Neuron (in vitro differentiated cells): ENCODE data around the gene CHRNA10.
A peak's percentile ranks its signal among the peaks of the same experiment; 100 is the strongest.

Experiments used
- H2AFZ ChIP-seq: one replicate; pipeline ENCODE4 v1.6.1; 2013; ENCODE audit warnings: low read depth, mild to moderate bottlenecking, inconsistent platforms, low read length, moderate library complexity
- H3K27me3 ChIP-seq: one replicate; pipeline ENCODE4 v1.6.1; 2013; ENCODE audit warnings: low read length; ENCODE audit not compliant: insufficient read depth
- H3K36me3 ChIP-seq: one replicate; pipeline ENCODE4 v1.6.1; 2013; ENCODE audit warnings: low read length; ENCODE audit not compliant: insufficient read depth
- H3K4me1 ChIP-seq: one replicate; pipeline ENCODE4 v1.6.1; 2013; ENCODE audit warnings: low read length; ENCODE audit not compliant: insufficient read depth
- H3K4me3 ChIP-seq: 2 replicates; pipeline ENCODE4 v1.5.1; 2013; ENCODE audit warnings: mild to moderate bottlenecking, low read length, moderate library complexity
- H3K9me3 ChIP-seq: one replicate; pipeline ENCODE4 v1.6.1; 2013; ENCODE audit warnings: low read length

The CHRNA10 gene

DNA sequence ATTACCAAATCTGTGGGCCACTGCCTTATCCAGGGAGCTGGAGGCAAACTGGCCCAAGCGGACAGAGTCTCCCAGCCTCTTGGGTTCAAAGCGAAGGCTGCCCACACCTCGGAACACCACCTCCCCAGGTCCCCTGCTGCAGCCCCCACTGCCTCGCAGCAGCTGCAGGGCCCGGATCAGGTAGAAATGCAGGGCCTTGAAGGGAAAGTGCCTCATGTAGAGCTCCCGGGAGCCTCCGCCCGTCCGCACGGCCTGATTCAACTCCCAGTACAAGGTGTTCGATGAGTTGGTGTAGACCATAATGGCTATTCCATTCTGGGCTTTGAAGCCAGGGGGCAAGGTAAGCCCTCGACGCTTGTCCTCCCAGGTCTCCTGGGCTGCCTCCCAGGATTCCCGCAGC is 31.3 kb downstream of the CHRNA10 start:
- Histone ChIP-seq H3K4me3 (no peak overlapping the region), H3K27me3 (no peaks in the 10 kb centered on the region), H3K36me3 (no peaks in the 10 kb centered on the region), H3K4me1 (peaks cover 8% of the 10 kb centered on the region), H2AFZ (no peak overlapping the region), H3K9me3 (no peaks in the 10 kb centered on the region)

DNA sequence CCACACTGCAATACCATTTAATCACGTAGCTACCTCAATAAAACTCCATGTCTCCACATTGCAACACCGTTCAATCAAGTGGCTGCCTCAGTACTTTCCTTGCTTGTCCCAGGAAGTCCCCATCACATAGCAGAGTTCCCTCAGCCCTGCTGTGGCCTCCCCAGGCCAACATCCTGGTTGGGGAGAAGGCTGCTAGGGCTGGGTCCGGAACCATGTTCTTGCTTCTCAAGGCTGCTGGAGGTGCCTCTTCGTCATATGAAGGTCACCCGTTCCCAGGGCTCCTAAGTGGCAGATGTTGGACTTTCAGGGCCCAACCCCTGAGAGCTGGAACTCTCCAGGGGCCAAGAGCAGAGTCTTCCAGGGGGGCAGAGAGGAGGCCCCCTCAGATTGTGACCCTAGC is 32.7 kb downstream of the CHRNA10 start:
- no peaks in the 10 kb centered on the region for H3K27me3 ChIP-seq
- H2AFZ ChIP-seq: no peak overlapping the region
- no peaks in the 10 kb centered on the region for H3K36me3 ChIP-seq
- peaks cover 8% of the 10 kb centered on the region for H3K4me1 ChIP-seq
- H3K4me3 ChIP-seq: no peak overlapping the region
- no peaks in the 10 kb centered on the region for H3K9me3 ChIP-seq

DNA sequence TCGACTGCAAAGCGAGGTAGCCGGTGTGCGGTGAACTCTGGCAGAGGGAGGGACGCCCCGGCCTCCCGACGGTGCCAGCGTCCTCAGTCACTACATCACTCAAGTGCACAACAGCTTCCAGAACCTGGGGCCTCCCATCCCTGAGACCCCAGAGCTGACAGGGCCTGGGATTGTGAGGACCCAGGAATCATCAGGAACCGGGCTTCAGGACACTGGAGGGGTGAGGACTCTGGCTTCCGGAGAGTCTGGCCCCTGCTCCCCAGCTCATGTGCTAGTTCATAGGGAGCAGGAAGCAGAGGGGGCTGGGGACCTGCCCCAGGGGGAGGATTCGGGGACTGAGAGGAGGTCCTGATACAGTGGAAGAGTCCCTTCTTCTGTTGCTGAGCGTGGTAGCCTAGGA is 34.0 kb downstream of the CHRNA10 start:
- Histone ChIP-seq H2AFZ (no peak overlapping the region), H3K4me1 (no peaks in the 10 kb centered on the region), H3K36me3 (no peaks in the 10 kb centered on the region), H3K27me3 (no peaks in the 10 kb centered on the region), H3K9me3 (no peaks in the 10 kb centered on the region), H3K4me3 (no peak overlapping the region)

DNA sequence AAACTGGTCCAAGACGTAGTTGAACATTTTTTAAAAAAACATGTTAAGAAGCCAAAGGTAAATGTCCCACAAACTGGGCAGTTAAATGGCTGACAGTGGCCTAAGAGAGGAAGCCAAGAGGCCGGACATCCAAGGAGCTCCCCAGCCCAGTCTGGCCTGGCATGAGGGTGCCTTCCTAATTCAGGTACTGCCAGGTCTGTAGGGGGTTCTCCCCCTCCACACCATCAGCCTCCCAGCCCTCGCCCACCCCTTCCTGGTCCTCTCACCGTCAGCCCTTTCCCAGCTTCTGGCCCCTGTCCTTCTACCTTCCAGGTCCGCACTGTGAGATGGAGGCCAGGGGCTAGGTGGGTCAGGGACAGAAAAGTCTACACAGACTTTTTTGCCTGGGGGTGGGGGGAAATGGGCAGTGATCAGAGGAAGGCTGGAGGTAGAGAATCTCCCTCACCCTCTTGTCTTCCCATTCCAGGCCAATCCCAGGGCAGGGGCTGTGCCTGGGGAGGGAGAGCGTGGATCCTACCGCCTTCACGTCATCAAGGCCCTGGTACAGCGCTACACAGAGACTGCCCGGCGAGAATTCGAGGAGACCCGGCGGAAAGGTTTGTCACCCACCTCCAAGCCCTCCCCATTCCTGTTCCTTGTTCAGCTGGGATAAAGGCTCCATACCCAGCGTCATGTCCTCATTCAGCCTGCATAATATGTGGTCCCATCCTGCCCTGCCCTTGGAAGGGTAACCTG is 35.4 kb downstream of the CHRNA10 start:
- no peaks in the 10 kb centered on the region for H3K27me3 ChIP-seq
- no peaks in the 10 kb centered on the region for H3K36me3 ChIP-seq
- H3K9me3 ChIP-seq: no peaks in the 10 kb centered on the region
- H3K4me1 ChIP-seq: no peaks in the 10 kb centered on the region
- no peak overlapping the region for H2AFZ ChIP-seq
- H3K4me3 ChIP-seq: no peak overlapping the region

DNA sequence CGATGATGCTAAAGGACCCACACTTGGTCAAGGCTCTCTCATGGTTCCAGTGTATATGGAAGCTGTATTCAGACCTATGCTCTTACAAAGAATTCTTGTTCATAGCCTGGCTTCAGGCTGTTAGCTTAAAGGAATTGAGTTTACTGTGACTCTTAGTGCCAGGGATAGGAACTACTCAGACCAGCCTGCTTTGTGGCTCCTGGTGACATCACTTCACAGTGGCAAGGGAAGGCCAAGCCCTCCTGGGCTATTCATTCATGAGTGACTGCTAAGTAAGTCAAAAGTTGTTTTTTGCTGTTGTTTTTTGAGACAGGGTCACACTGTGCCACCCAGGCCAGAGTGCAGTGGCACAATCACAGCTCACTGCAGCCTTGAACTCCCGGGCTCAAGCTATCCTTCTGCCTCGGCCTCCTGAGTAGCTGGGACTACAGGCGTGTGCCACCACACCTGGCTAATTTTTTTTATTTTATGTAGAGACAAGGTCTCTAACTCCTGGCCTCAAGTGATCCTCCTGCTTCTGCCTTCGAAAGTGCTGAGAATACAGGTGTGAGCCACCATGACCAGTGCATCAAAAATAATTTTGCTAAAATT is 39.0 kb downstream of the CHRNA10 start:
- Histone ChIP-seq H3K27me3 (no peaks in the 10 kb centered on the region), H3K9me3 (no peaks in the 10 kb centered on the region), H3K4me3 (no peak overlapping the region), H3K4me1 (no peaks in the 10 kb centered on the region), H2AFZ (no peak overlapping the region), H3K36me3 (no peaks in the 10 kb centered on the region)

DNA sequence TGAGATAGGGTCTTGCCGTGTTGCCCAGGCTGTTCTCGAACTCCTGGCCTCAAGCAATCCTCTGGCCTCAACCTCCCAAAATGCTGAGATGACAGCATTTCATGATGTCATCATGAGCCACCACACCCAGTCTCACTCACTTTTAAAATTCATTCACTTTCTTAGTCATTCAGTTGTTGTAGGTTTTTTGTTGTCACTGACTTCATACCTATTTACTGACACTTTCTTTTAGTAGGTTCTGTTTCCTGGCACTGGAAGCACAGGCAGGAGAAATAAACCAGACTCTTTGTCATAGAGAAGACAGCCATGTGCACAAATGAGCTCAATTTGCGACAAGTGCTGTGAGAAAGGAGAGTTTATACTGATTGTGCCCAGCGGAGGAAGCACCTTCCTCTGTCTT is 39.9 kb downstream of the CHRNA10 start:
- no peaks in the 10 kb centered on the region for H3K4me1 ChIP-seq
- H2AFZ ChIP-seq: no peak overlapping the region
- no peaks in the 10 kb centered on the region for H3K9me3 ChIP-seq
- no peaks in the 10 kb centered on the region for H3K36me3 ChIP-seq
- H3K27me3 ChIP-seq: no peaks in the 10 kb centered on the region
- H3K4me3 ChIP-seq: no peak overlapping the region

DNA sequence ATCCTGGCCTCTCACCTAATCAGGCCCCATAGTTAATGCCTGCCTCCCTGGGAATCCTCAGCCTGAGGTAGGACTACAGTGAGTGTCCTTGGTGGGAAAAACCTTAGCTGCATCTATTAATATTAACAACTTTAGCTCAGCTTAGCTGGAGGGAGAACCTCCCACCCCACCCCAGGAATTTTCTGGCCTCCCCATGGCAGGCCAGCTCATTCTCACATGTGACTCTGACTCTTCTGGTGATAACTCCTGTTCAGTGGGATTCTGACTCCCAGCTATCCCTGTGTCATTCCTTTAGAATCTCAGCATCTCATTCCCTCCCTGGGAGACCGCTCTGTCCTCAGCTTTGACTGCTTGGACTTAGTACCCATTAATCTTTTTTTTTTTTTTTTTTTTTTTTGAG is 43.9 kb downstream of the CHRNA10 start:
- Histone ChIP-seq H3K4me1 (peaks cover 2% of the 10 kb centered on the region), H3K9me3 (no peaks in the 10 kb centered on the region), H3K27me3 (no peaks in the 10 kb centered on the region), H3K36me3 (no peaks in the 10 kb centered on the region), H2AFZ (no peak overlapping the region), H3K4me3 (no peak overlapping the region)

DNA sequence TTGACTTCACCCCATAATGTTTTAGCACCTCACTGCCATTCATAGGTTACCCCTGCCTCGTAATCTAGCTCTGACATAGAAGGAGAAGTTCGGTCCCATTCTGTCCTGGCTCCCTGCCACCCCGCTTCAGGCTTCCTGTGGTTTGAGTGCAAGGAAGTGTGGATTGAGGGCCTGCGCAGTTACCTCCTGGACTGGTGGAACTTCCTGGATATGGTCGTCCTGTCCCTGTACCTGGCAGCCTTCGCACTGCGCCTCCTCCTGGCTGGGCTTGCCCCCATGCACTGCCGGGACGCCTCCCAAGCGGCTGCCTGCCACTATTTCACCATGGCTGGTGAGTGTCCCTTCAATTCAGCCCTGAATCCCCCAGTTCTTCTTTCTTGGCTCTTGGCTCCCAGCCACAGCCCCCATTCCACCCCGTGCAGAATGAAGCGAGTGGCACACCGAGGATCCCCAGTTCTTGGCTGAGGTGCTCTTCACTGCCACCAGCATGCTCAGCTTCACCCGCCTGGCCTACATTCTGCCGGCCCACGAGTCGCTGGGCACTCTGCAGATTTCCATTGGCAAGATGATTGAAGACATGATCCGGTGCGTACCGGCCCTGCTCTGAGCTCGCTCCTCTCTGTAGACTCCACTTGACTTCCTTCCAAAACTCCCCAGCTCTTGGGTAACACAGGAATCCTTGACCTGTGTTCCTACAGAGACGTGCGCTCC is 44.8 kb downstream of the CHRNA10 start:
- H3K27me3 ChIP-seq: no peaks in the 10 kb centered on the region
- no peak overlapping the region for H2AFZ ChIP-seq
- H3K36me3 ChIP-seq: no peaks in the 10 kb centered on the region
- H3K4me1 ChIP-seq: peaks cover 2% of the 10 kb centered on the region
- no peaks in the 10 kb centered on the region for H3K9me3 ChIP-seq
- no peak overlapping the region for H3K4me3 ChIP-seq

DNA sequence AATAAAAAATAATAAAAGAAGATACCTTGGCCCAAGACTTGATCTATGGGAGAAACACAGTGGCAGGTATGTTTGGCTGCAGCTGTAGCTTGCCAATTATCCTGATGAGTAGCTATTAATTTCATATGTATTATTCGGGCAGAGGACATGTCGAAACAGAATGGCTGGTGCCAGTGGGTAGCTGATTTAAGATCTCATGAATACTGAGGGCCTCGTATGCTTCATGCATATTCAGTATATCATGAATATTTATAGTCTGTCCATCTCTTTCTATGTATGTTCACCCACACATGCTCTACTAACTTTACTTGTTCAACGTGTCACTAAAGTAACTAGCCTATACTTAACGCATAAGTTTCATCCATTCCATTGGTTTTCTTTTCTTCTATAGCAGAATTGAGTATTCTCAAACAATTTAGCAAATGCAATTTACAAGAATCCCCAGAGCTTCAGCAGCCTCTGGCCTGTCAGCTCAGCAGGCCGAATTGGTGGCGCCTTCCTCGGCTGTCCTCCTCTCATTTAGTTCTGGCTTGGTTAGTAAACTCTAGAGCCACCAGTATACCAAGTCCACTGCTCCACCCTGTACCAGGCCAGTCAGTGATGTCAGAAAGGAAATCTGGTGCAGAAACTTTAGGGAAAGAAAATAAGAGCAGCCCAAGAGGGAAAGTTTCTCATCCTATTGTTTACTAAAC is 47.3 kb downstream of the CHRNA10 start:
- no peak overlapping the region for H3K4me3 ChIP-seq
- no peaks in the 10 kb centered on the region for H3K27me3 ChIP-seq
- H3K36me3 ChIP-seq: no peaks in the 10 kb centered on the region
- peaks cover 2% of the 10 kb centered on the region for H3K4me1 ChIP-seq
- H3K9me3 ChIP-seq: no peaks in the 10 kb centered on the region
- H2AFZ ChIP-seq: peak overlapping the region; percentile 71

DNA sequence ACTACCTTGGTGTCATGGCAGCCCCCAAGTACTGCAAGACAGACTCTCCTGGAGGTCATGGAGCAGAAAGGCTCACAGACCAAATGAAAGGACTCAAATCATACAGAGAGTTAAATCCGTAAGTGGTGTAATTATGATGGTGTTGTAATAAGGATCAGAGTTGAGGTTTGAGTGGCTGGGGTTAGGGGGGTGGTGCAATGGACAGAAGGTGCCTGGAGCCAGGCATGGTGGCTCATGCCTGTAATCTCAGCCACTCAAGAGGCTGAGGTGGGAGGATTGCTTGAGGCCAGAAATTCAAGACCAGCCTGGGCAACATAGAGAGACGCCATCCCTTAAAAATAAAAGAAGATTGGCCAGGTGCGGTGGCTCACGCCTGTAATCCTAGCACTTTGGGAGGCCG is 48.1 kb downstream of the CHRNA10 start:
- no peaks in the 10 kb centered on the region for H3K9me3 ChIP-seq
- H3K4me1 ChIP-seq: peaks cover 2% of the 10 kb centered on the region
- H2AFZ ChIP-seq: no peak overlapping the region
- no peaks in the 10 kb centered on the region for H3K27me3 ChIP-seq
- no peaks in the 10 kb centered on the region for H3K36me3 ChIP-seq
- H3K4me3 ChIP-seq: no peak overlapping the region

DNA sequence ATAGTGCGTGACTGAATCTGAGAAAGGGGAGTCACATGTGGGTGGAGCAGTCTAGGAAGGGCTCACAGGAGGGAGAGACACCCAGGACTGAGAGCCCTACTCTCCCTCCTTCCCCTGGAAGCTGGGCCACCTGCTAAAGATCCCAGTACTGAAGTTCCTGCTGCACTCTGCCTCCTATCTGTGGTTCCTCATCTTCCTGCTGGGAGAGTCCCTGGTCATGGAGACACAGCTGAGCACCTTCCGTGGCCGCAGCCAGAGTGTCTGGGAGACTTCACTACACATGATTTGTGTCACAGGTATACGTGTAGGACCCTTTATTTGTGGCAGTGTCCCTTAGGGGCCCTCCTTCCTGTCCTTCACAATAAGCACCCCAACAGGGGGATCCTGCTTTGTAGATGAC is 48.7 kb downstream of the CHRNA10 start:
- Histone ChIP-seq H3K9me3 (no peaks in the 10 kb centered on the region), H3K36me3 (no peaks in the 10 kb centered on the region), H3K4me3 (no peak overlapping the region), H3K27me3 (no peaks in the 10 kb centered on the region), H3K4me1 (peaks cover 2% of the 10 kb centered on the region), H2AFZ (no peak overlapping the region)

DNA sequence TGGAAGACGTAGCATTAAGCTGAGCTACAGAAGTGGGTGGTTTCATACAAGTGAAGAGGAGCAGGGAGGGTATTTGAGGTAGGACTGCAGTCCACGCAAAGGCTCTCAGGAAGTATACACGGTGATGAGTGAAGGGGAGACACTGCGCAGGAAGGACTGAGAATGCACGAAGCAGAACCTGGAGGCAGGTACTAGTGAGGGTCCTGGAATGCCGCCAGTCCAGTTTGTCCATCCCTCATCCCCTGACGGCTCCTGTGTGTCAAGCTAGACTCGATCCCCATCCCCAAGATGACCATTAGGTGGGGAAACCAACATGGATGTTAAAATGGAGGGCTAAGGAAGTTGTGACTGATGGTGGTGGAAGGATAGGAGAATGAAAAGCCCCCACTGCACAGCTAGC is 53.2 kb downstream of the CHRNA10 start:
- Histone ChIP-seq H3K4me3 (no peak overlapping the region), H3K36me3 (no peaks in the 10 kb centered on the region), H3K27me3 (no peaks in the 10 kb centered on the region), H3K9me3 (no peaks in the 10 kb centered on the region), H2AFZ (no peak overlapping the region), H3K4me1 (peaks cover 4% of the 10 kb centered on the region)
